ENCODE data around the gene PLB1.
A peak's percentile ranks its signal among the peaks of the same experiment; 100 is the strongest.

PLB1 gene

DNA sequence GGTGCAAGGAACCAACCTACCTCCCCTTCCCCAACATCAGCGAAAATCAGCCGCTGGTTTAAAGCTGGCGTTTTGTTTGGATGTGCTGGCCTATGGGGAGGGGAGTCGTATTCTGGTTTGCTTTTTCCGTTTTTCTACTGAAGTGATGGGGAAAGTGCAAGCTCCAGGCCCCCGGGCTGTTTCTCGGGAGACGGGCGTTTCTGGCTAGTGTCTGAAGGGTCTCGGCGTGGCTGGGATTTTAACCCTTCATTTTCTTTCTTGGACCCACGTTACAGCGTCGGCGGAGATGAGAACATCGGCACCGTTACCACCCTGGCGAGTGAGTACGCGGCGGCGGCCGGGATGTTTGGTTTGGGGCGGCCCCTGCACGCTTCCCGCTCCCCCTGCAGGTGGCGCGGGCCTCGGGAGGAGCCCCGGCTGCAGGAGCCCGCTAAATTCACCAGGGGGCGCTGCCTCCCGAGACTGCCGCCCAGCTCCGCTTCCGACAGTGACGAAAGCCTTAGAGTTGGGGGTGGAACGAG lies 70.7 kb downstream of the PLB1 start:
- peak; percentile 88 for DNase-seq

DNA sequence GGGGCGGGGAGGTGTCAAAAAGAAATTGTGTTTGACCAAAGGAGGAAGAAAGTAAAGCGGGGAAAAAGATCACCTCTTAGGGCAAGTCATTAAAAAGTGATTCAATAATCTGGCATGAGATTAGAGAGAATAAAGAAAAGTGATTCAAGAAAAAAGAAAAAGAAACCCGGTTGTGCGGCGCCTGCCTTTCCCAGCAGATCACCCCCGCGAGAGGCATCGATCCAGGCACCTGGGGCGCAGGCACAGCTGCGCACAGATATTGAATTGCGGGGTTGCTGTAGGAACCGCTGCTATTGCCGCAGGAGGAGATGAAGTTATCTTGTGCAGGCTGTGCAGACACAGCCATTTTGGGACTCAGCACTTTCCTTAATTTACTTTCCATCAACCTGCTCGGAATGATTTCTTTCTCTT lies 71.2 kb downstream of the PLB1 start:
- no peak for DNase-seq

DNA sequence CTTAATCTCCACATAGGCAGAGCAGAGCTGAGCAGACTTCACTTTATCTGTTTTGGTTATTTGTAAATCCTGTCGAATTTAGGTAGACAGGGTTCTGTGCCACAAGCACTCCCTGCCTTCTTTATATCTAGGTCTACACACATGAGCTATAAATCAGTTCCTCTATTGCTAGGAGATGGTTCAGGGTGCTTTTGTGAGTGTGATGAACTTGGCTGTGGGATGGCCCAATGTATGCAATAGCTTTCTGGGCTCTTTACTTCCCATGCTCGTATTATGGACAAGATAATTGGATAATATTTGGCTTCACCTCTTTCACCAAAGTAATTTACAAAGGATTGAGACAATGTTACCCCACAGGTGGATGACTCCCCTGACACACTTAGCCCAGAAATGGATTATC lies 72.2 kb downstream of the PLB1 start:
- no peak for DNase-seq

- DNase-seq = no peak
Observed at GRCh38 chr2:28568533-28568932, 72.7 kb downstream of the PLB1 start.

- DNase-seq = no peak
Observed at GRCh38 chr2:28570431-28570830, 74.6 kb downstream of the PLB1 start.

DNA sequence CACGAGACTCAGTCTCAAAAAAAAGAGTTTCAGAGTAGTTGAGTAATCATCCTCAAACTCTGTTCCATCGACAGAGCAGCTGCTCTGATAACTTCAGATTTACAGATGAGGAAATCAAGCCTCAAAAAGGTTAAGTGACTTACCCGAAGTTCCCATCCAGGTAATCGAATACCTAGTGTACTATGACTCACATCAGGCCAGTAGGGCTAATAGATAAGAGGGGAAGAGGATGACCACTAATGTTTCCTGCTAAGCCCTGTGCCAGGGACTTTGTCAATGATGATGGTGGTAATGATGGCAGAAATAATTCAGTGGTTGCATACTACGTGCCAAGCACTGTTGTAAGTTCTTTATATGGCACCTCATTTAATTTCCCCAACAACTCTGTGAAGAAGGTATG lies 80.9 kb downstream of the PLB1 start:
- DNase-seq = no peak

DNA sequence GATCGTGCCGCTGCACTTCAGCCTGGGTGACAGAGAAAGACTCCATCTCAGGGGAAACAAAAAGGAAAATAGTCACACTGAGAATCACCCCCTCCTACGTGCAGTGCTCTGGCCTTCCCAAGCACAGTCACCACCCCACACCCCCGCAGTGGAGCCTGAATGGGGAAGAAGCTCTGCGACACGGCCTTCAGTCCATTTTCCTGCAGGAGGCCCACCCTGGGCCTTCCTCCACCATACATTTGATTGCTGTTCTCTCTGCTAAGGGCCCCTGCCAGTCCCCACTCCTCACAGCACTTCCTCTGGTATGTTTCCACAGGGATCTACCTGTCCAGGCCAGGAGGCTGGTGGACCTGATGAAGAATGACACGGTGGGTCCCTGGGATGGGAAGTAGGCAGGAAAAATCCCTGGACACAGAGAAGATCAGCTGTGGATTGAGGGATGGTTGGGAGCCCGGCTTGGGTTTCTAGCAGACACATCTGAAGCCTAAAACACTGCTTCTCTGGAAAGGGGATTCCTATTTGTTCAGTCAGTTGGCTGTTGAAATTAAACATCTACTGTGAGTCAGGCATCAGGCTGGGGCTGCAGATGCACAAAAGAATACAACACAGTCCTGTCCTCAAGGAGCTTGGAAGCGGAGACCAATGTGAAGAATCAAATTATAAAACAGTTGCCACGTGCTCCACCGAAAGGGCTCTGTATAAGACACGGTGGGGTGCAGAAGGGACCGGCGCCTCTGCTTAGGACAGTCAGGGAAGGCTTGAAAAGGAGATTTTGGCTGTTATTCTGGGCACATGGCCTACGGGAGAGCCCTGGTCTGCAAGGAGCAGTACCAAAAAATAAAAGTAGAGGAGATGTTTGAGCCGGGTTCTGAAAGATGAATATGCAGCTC lies 82.2 kb downstream of the PLB1 start:
- no peak for DNase-seq

- DNase-seq = no peak
Observed at GRCh38 chr2:28578774-28579173, 82.9 kb downstream of the PLB1 start.

DNA sequence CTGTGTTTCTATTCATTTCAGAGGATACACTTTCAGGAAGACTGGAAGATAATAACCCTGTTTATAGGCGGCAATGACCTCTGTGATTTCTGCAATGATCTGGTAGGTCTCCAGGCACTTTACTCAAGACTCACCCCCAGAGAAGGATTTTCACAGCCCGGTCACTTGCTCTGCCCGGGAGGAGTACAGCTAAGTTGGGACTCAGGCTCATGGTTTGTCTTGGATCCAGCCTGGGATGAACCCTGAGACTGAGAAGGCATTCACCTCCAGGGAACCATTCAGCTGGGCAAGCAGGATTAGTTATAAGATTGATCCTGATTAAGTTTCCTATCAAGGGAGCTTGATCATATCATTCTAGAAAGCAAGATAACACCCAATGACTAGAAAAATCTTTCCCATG lies 83.7 kb downstream of the PLB1 start:
- DNase-seq = no peak

DNA sequence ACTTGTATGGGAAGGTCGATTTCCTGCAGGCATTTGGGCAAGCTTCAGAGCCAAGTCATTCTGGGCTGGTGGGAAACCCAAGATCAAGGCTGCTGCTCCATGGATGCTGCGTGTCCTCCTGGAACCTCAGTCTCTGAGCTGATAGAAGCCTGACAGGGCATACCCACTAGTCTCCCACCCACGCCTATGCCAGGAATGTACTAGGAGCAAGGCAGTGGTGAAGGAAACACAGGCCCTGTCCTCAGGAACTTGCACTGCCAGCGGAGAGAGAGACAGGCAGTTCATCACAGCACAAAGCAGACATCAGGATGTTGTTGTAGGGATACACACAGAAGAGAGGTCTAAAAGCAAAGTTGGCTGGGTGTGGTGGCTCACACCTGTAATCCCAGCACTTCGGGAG lies 84.2 kb downstream of the PLB1 start:
- DNase-seq = no peak

GRCh38 chr2:28581312-28581711 lies 85.5 kb downstream of the PLB1 start:
- DNase-seq = no peak

DNA sequence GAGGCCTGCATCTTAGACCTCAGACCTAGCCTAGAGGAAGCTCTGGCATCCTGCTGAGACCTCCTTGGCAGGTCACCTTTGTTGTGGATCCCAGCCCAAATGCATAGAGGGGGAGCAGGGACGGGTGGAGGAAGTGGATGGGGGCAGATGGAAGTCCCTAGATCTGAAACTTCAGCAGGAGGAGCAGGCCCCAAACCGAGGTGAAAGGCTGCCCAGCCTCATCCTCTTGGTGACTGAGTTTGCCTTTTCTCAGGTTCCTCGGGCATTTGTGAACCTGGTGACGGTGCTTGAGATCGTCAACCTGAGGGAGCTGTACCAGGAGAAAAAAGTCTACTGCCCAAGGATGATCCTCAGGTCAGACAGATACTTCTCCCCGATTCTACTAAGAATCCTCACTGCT lies 86.3 kb downstream of the PLB1 start:
- no peak for DNase-seq

- DNase-seq = no peak
Observed at GRCh38 chr2:28582595-28582994, 86.7 kb downstream of the PLB1 start.

- DNase-seq = peak; percentile 26
Observed at GRCh38 chr2:28583899-28584553, 88.2 kb downstream of the PLB1 start.

- no peak for DNase-seq
Observed at GRCh38 chr2:28586867-28587266, 91.0 kb downstream of the PLB1 start.

GRCh38 chr2:28587526-28588291 lies 91.8 kb downstream of the PLB1 start:
- no peak for DNase-seq

GRCh38 chr2:28588292-28588670 lies 92.4 kb downstream of the PLB1 start:
- DNase-seq = no peak

- DNase-seq = no peak
Observed at GRCh38 chr2:28589746-28590463, 94.0 kb downstream of the PLB1 start.

GRCh38 chr2:28590496-28591301 lies 94.8 kb downstream of the PLB1 start:
- DNase-seq = no peak

GRCh38 chr2:28591711-28592335 lies 96.0 kb downstream of the PLB1 start:
- DNase-seq = no peak

- DNase-seq = no peak
Observed at GRCh38 chr2:28592481-28592880, 96.6 kb downstream of the PLB1 start.
